COR-L47 (cell line): ENCODE measurements around the gene SORCS2.

Experiments
- DNase-seq: peaks from one replicate; lab custom pipeline; 2025; lab: John Stamatoyannopoulos, UW

SORCS2 gene

GRCh38 chr4:7750972-7751371 is 558.6 kb downstream of the SORCS2 start:
- no peak for DNase-seq

GRCh38 chr4:7752649-7753048 is 560.3 kb downstream of the SORCS2 start:
- DNase-seq: no peak

GRCh38 chr4:7753271-7753670 is 560.9 kb downstream of the SORCS2 start:
- no peak for DNase-seq

GRCh38 chr4:7753931-7754465 is 561.7 kb downstream of the SORCS2 start:
- no peak for DNase-seq

- DNase-seq: no peak
These were observed 562.4 kb downstream of the SORCS2 start for GRCh38 chr4:7754565-7755262.

GRCh38 chr4:7755561-7755960 is 563.2 kb downstream of the SORCS2 start:
- no peak for DNase-seq

- no peak for DNase-seq
These were observed 563.7 kb downstream of the SORCS2 start for GRCh38 chr4:7756071-7756470.

- no peak for DNase-seq
These were observed 564.4 kb downstream of the SORCS2 start for GRCh38 chr4:7756561-7757355.

GRCh38 chr4:7757501-7758471 is 565.4 kb downstream of the SORCS2 start:
- DNase-seq: no peak

- DNase-seq: no peak
These were observed 566.1 kb downstream of the SORCS2 start for GRCh38 chr4:7758476-7758875.

- DNase-seq: no peak
These were observed 566.9 kb downstream of the SORCS2 start for GRCh38 chr4:7759216-7759615.

- DNase-seq: no peak
These were observed 567.3 kb downstream of the SORCS2 start for GRCh38 chr4:7759635-7760034.

GRCh38 chr4:7760228-7760627 is 567.9 kb downstream of the SORCS2 start:
- DNase-seq: no peak

GRCh38 chr4:7760706-7761105 is 568.4 kb downstream of the SORCS2 start:
- DNase-seq: no peak

- no peak for DNase-seq
These were observed 569.0 kb downstream of the SORCS2 start for GRCh38 chr4:7761312-7761711.

- peak; percentile 51 for DNase-seq
These were observed 569.4 kb downstream of the SORCS2 start for GRCh38 chr4:7761720-7762119.

- DNase-seq: no peak
These were observed 570.2 kb downstream of the SORCS2 start for GRCh38 chr4:7762376-7763030.

GRCh38 chr4:7763106-7763505 is 570.8 kb downstream of the SORCS2 start:
- DNase-seq: no peak

GRCh38 chr4:7763788-7764187 is 571.5 kb downstream of the SORCS2 start:
- no peak for DNase-seq

- no peak for DNase-seq
These were observed 572.1 kb downstream of the SORCS2 start for GRCh38 chr4:7764466-7764865.

- DNase-seq: no peak
These were observed 573.3 kb downstream of the SORCS2 start for GRCh38 chr4:7765666-7766065.

GRCh38 chr4:7766086-7766485 is 573.7 kb downstream of the SORCS2 start:
- no peak for DNase-seq
